Measurements from ENCODE around the gene PLCH1.

PLCH1 gene

GRCh38 chr3:155520463-155520862, 224.4 kb downstream of the PLCH1 start:
- no peak for DNase-seq (ENCODE audit: insufficient read length, low spot score)
- no peak for TF ChIP-seq TAF1 (IDR thresholded peaks at IDR 0.05; ENCODE audit: low read depth, low read length)
- no peak for TF ChIP-seq POLR2AphosphoS5 (IDR thresholded peaks at IDR 0.05; ENCODE audit: low read depth, low read length)
- TF ChIP-seq SPI1 (IDR thresholded peaks at IDR 0.05; ENCODE audit: low read depth, low read length) = no peak
- no peak for TF ChIP-seq POU2F2 (IDR thresholded peaks at IDR 0.05; ENCODE audit: low read depth, low read length)
- no peak for TF ChIP-seq POLR2A (IDR thresholded peaks at IDR 0.05; ENCODE audit: low read depth, low read length)
- TF ChIP-seq PAX5 (IDR thresholded peaks at IDR 0.05; ENCODE audit: insufficient read depth, low read length, severe bottlenecking) = no peak
- no peak for FAIRE-seq

- TF ChIP-seq POLR2AphosphoS5 (IDR thresholded peaks at IDR 0.05; ENCODE audit: low read depth, low read length) = no peak
- no peak for TF ChIP-seq PAX5 (IDR thresholded peaks at IDR 0.05; ENCODE audit: insufficient read depth, low read length, severe bottlenecking)
- no peak for TF ChIP-seq POLR2A (IDR thresholded peaks at IDR 0.05; ENCODE audit: low read depth, low read length)
- TF ChIP-seq POU2F2 (IDR thresholded peaks at IDR 0.05; ENCODE audit: low read depth, low read length) = no peak
- TF ChIP-seq SPI1 (IDR thresholded peaks at IDR 0.05; ENCODE audit: low read depth, low read length) = peak; percentile 76
- FAIRE-seq (no peak), DNase-seq (ENCODE audit: insufficient read length, low spot score) (no peak)
Observed at GRCh38 chr3:155519078-155519477, 225.8 kb downstream of the PLCH1 start.

- DNase-seq (ENCODE audit: insufficient read length, low spot score) (no peak), FAIRE-seq (no peak)
- TF ChIP-seq POLR2AphosphoS5 (IDR thresholded peaks at IDR 0.05; ENCODE audit: low read depth, low read length) (no peak), TAF1 (IDR thresholded peaks at IDR 0.05; ENCODE audit: low read depth, low read length) (no peak)
Observed at GRCh38 chr3:155517903-155518302, 227.0 kb downstream of the PLCH1 start.

GRCh38 chr3:155516439-155516838, 228.4 kb downstream of the PLCH1 start:
- FAIRE-seq = no peak
- TF ChIP-seq SPI1 (IDR thresholded peaks at IDR 0.05; ENCODE audit: low read depth, low read length) = peak; percentile 65
- TF ChIP-seq POU2F2 (IDR thresholded peaks at IDR 0.05; ENCODE audit: low read depth, low read length) = no peak
- TF ChIP-seq TAF1 (IDR thresholded peaks at IDR 0.05; ENCODE audit: low read depth, low read length) = no peak
- no peak for TF ChIP-seq POLR2AphosphoS5 (IDR thresholded peaks at IDR 0.05; ENCODE audit: low read depth, low read length)
- no peak for TF ChIP-seq PAX5 (IDR thresholded peaks at IDR 0.05; ENCODE audit: insufficient read depth, low read length, severe bottlenecking)
- TF ChIP-seq POLR2A (IDR thresholded peaks at IDR 0.05; ENCODE audit: low read depth, low read length) = no peak
- no peak for DNase-seq (ENCODE audit: insufficient read length, low spot score)

GRCh38 chr3:155512867-155513261, 232.0 kb downstream of the PLCH1 start:
- FAIRE-seq = no peak
- TF ChIP-seq SPI1 (IDR thresholded peaks at IDR 0.05; ENCODE audit: low read depth, low read length) (no peak), POLR2AphosphoS5 (IDR thresholded peaks at IDR 0.05; ENCODE audit: low read depth, low read length) (no peak), PAX5 (IDR thresholded peaks at IDR 0.05; ENCODE audit: insufficient read depth, low read length, severe bottlenecking) (no peak), TAF1 (IDR thresholded peaks at IDR 0.05; ENCODE audit: low read depth, low read length) (no peak), POU2F2 (IDR thresholded peaks at IDR 0.05; ENCODE audit: low read depth, low read length) (no peak), POLR2A (IDR thresholded peaks at IDR 0.05; ENCODE audit: low read depth, low read length) (no peak)

GRCh38 chr3:155512175-155512866, 232.6 kb downstream of the PLCH1 start:
- DNase-seq (ENCODE audit: insufficient read length, low spot score) (no peak), FAIRE-seq (no peak)
- TF ChIP-seq SPI1 (IDR thresholded peaks at IDR 0.05; ENCODE audit: low read depth, low read length) = no peak
- no peak for TF ChIP-seq TAF1 (IDR thresholded peaks at IDR 0.05; ENCODE audit: low read depth, low read length)
- no peak for TF ChIP-seq POU2F2 (IDR thresholded peaks at IDR 0.05; ENCODE audit: low read depth, low read length)
- no peak for TF ChIP-seq PAX5 (IDR thresholded peaks at IDR 0.05; ENCODE audit: insufficient read depth, low read length, severe bottlenecking)
- no peak for TF ChIP-seq POLR2A (IDR thresholded peaks at IDR 0.05; ENCODE audit: low read depth, low read length)
- TF ChIP-seq POLR2AphosphoS5 (IDR thresholded peaks at IDR 0.05; ENCODE audit: low read depth, low read length) = no peak

More at GRCh38 chr3:155512867-155513261, 232.0 kb downstream of the PLCH1 start:
- no peak for DNase-seq (ENCODE audit: insufficient read length, low spot score)

- no peak for FAIRE-seq
- TF ChIP-seq TAF1 (IDR thresholded peaks at IDR 0.05; ENCODE audit: low read depth, low read length) = no peak
- TF ChIP-seq POLR2AphosphoS5 (IDR thresholded peaks at IDR 0.05; ENCODE audit: low read depth, low read length) = no peak
- no peak for TF ChIP-seq PAX5 (IDR thresholded peaks at IDR 0.05; ENCODE audit: insufficient read depth, low read length, severe bottlenecking)
- TF ChIP-seq POU2F2 (IDR thresholded peaks at IDR 0.05; ENCODE audit: low read depth, low read length) = no peak
- no peak for TF ChIP-seq POLR2A (IDR thresholded peaks at IDR 0.05; ENCODE audit: low read depth, low read length)
- TF ChIP-seq SPI1 (IDR thresholded peaks at IDR 0.05; ENCODE audit: low read depth, low read length) = no peak
- DNase-seq (ENCODE audit: insufficient read length, low spot score) = no peak
Observed at GRCh38 chr3:155504682-155505081, 240.2 kb downstream of the PLCH1 start.

- no peak for DNase-seq (ENCODE audit: insufficient read length, low spot score)
- FAIRE-seq = no peak
- no peak for TF ChIP-seq POLR2A (IDR thresholded peaks at IDR 0.05; ENCODE audit: low read depth, low read length)
- TF ChIP-seq TAF1 (IDR thresholded peaks at IDR 0.05; ENCODE audit: low read depth, low read length) = no peak
Observed at GRCh38 chr3:155502630-155503029, 242.2 kb downstream of the PLCH1 start.

- DNase-seq (ENCODE audit: insufficient read length, low spot score) (no peak), FAIRE-seq (no peak)
- TF ChIP-seq TAF1 (IDR thresholded peaks at IDR 0.05; ENCODE audit: low read depth, low read length) (no peak), POU2F2 (IDR thresholded peaks at IDR 0.05; ENCODE audit: low read depth, low read length) (no peak), POLR2AphosphoS5 (IDR thresholded peaks at IDR 0.05; ENCODE audit: low read depth, low read length) (no peak), SPI1 (IDR thresholded peaks at IDR 0.05; ENCODE audit: low read depth, low read length) (no peak), POLR2A (IDR thresholded peaks at IDR 0.05; ENCODE audit: low read depth, low read length) (no peak), PAX5 (IDR thresholded peaks at IDR 0.05; ENCODE audit: insufficient read depth, low read length, severe bottlenecking) (no peak)
Observed at GRCh38 chr3:155500194-155500818, 244.6 kb downstream of the PLCH1 start.

Measured in GM12891 (cell line).